PC-3 (cell line): ENCODE results near the gene SLC12A2. TPM values are rescaled to one million over a fixed set of nuclear protein-coding genes. Genes with fewer than 3 reads are reported as not detected.

ENCODE experiments used
- ATAC-seq: fragments of 200-7000 bp; cut with Tn5 transposase; 2 replicates; pipeline ENCODE4 v1.9.1; 2020; ENCODE audit warnings: mild to moderate bottlenecking, moderate library complexity
- BruUV-seq: library from RNA; stranded (reverse); fragments of 400-500 nt; replicated peaks from 2 replicates; lab custom pipeline; 2021; lab: Mats Ljungman, UMichigan
- CTCF ChIA-PET: fragments of 300-600 bp; sonication (Branson Sonifier 250); formaldehyde crosslinking; loops from one replicate; lab custom pipeline; 2022; ENCODE audit warnings: antibody characterized with exemption; lab: Charles Lee
- POLR2A ChIA-PET: fragments of 300-600 bp; sonication (Branson Sonifier 250); formaldehyde crosslinking; loops from one replicate; lab custom pipeline; 2022; ENCODE audit warnings: antibody characterized with exemption; ENCODE audit not compliant: unreplicated experiment; lab: Charles Lee
- DNase-seq: peaks from one replicate; pipeline ENCODE4 v3.0.0-alpha.2; 2015
- H2AFZ ChIP-seq: fragments of 300-600 bp; sonication (generic); 2 replicates; pipeline ENCODE4 v1.6.0; 2016; ENCODE audit warnings: antibody characterized with exemption, low read length
- H3F3A ChIP-seq: fragments of 300-600 bp; sonication (generic); one replicate; pipeline ENCODE4 v1.6.0; 2017; ENCODE audit warnings: antibody characterized with exemption, low read length, control low read depth, mild to moderate bottlenecking; ENCODE audit not compliant: unreplicated experiment
- H3K27ac ChIP-seq: fragments of 300-600 bp; sonication (generic); 2 replicates; pipeline ENCODE4 v1.5.1; 2016; ENCODE audit warnings: mild to moderate bottlenecking, low read length
- H3K27me3 ChIP-seq: fragments of 300-600 bp; sonication (generic); 2 replicates; pipeline ENCODE4 v1.6.1; 2016; ENCODE audit warnings: low read length, mixed read lengths
- H3K36me3 ChIP-seq: fragments of 300-600 bp; sonication (generic); 2 replicates; pipeline ENCODE4 v1.6.1; 2016; ENCODE audit warnings: low read depth, mixed run types, low read length, mixed read lengths
- H3K4me1 ChIP-seq: fragments of 300-600 bp; sonication (generic); 2 replicates; pipeline ENCODE4 v1.5.1; 2016; ENCODE audit warnings: low read length; ENCODE audit not compliant: insufficient read depth
- H3K4me2 ChIP-seq: fragments of 300-600 bp; sonication (generic); 2 replicates; pipeline ENCODE4 v1.6.0; 2016; ENCODE audit warnings: low read length
- H3K4me3 ChIP-seq: fragments of 300-600 bp; sonication (generic); 2 replicates; pipeline ENCODE4 v1.5.1; 2016; ENCODE audit warnings: mild to moderate bottlenecking, low read length, mixed read lengths
- H3K79me2 ChIP-seq: fragments of 300-600 bp; sonication (generic); 2 replicates; pipeline ENCODE4 v1.6.1; 2017; ENCODE audit warnings: low read length, mixed read lengths
- H3K9ac ChIP-seq: fragments of 300-600 bp; sonication (generic); 2 replicates; pipeline ENCODE4 v1.6.0; 2016; ENCODE audit warnings: mild to moderate bottlenecking, low read length
- H3K9me2 ChIP-seq: fragments of 300-600 bp; sonication (generic); replicated peaks from 2 replicates; pipeline ENCODE4 v1.6.1; 2016; ENCODE audit warnings: mixed run types, low read length, mixed read lengths
- H3K9me3 ChIP-seq: fragments of 300-600 bp; sonication (generic); 2 replicates; pipeline ENCODE4 v1.6.1; 2016; ENCODE audit warnings: low read length, mixed read lengths
- H4K20me1 ChIP-seq: fragments of 300-600 bp; sonication (generic); 2 replicates; pipeline ENCODE4 v1.6.1; 2016; ENCODE audit warnings: low read length, mixed read lengths
- EZH2 ChIP-seq: fragments of 300-600 bp; sonication (generic); IDR thresholded peaks from one replicate; pipeline ENCODE4 v1.6.1; 2017; ENCODE audit warnings: antibody characterized with exemption, mild to moderate bottlenecking, low read length; ENCODE audit not compliant: unreplicated experiment
- EZH2phosphoT487 ChIP-seq: fragments of 300-600 bp; sonication (generic); IDR thresholded peaks from 2 replicates; pipeline ENCODE4 v1.6.1; 2018; ENCODE audit warnings: mild to moderate bottlenecking, antibody characterized with exemption, low read length, borderline replicate concordance
- intact Hi-C: fragments of 100-400 bp; cut with micrococcal nuclease; formaldehyde crosslinking; loops from 2 replicates; pipeline ENCODE4 v1.9.0; 2023
- total RNA-seq: library from RNA; depleted of rRNA; stranded (reverse); fragments of >200 nt; gene quantifications from 2 replicates; pipeline ENCODE4 v1.2.3, GENCODE V29; 2014
- TF ChIP-seq, protein P1 (sequence below): fragments of 300-600 bp; sonication (generic); conservative IDR thresholded peaks from 2 replicates; pipeline ENCODE4 v1.5.1; 2017; ENCODE audit warnings: antibody characterized with exemption, low read depth, mild to moderate bottlenecking, low read length

Gene SLC12A2
- total RNA-seq, 1 experiment from 2014 or later, result 33.9 TPM

DNA sequence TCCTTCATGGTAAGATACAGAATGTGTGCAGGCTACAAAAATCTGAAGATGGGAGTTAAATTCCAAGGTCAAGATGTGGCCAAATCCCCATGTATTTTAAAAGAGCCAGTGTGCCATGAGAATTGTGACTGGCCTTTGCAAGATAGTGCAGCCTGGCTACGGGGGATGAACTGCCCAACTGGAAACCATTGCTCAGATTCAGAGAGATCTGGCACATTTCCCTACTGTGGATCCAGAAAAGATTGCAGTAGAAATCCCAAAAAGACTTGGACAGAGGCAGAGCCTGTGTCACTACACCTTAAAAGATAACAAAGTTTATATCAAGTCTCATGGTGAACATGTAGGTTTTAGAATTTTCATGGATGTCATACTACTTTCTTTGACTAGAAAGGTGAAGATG is 26.2 kb downstream of the SLC12A2 start:
- Histone ChIP-seq H3K9ac (no peak overlapping the region), H3K4me1 (peaks cover 6% of the 10 kb centered on the region; the same call in 1 of the 2 replicates), H4K20me1 (0 out of 2 replicates have a peak, but pooled peaks cover 4% of the 10 kb centered on the region), H3K27me3 (no peaks in the 10 kb centered on the region), H3K9me2 (no peaks in the 10 kb centered on the region), H3K4me3 (no peak overlapping the region), H3K79me2 (peaks cover 18% of the 10 kb centered on the region; the same call in 1 of the 2 replicates), H2AFZ (no peak overlapping the region), H3F3A (no peaks in the 10 kb centered on the region), H3K9me3 (no peaks in the 10 kb centered on the region), H3K27ac (no peak overlapping the region), H3K4me2 (no peak overlapping the region), H3K36me3 (peaks cover 9% of the 10 kb centered on the region; the same call in 1 of the 2 replicates)
- ChIA-PET CTCF (no interaction called here), POLR2A (no interaction called here)
- no peak for ATAC-seq
- BruUV-seq, result no TSS peak
- no peak for DNase-seq
- no peak for TF ChIP-seq EZH2
- no peak for TF ChIP-seq EZH2phosphoT487
- TF ChIP-seq, protein P1, sequence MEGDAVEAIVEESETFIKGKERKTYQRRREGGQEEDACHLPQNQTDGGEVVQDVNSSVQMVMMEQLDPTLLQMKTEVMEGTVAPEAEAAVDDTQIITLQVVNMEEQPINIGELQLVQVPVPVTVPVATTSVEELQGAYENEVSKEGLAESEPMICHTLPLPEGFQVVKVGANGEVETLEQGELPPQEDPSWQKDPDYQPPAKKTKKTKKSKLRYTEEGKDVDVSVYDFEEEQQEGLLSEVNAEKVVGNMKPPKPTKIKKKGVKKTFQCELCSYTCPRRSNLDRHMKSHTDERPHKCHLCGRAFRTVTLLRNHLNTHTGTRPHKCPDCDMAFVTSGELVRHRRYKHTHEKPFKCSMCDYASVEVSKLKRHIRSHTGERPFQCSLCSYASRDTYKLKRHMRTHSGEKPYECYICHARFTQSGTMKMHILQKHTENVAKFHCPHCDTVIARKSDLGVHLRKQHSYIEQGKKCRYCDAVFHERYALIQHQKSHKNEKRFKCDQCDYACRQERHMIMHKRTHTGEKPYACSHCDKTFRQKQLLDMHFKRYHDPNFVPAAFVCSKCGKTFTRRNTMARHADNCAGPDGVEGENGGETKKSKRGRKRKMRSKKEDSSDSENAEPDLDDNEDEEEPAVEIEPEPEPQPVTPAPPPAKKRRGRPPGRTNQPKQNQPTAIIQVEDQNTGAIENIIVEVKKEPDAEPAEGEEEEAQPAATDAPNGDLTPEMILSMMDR, result no peak
- intact Hi-C loops, result no loop called here

DNA sequence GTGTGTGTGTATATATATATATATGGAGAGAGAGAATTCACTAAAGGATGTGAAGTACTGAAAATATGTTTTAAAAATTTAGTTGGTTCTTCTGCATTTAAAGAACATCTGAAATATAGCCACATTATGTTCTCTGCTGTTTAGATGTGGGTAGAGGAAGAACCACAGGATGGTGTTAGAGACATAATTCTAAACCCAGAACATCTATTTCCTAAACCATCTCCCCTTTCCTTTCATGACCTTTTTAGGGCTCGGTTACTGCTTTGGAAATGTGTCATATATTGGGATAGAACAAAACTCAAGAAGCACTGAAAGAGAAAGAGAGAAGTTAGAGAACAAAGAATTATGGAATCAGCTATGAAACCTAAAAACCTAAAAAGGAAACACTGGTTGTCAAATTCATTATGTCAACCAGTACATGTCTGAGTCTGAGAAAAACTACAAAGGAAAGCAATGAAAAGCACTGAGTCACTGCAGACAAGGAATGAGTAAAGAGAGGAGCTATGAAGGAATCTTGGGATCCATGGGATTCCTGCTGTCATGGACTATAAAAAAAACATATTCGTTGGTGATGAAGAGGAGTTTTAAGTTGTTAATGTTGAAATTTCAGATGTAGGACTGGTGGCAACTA is 28.4 kb downstream of the SLC12A2 start:
- H3F3A ChIP-seq, result no peaks in the 10 kb centered on the region
- intact Hi-C loops, result no loop called here
- H3K9me2 ChIP-seq, result no peaks in the 10 kb centered on the region
- no peak overlapping the region for H3K4me2 ChIP-seq
- peaks cover 20% of the 10 kb centered on the region for H3K36me3 ChIP-seq
- 0 out of 2 replicates have a peak, but pooled peaks cover 4% of the 10 kb centered on the region for H4K20me1 ChIP-seq
- H3K27ac ChIP-seq, result no peak overlapping the region
- DNase-seq, result peak; percentile 57
- no peaks in the 10 kb centered on the region for H3K27me3 ChIP-seq
- no peaks in the 10 kb centered on the region for H3K9me3 ChIP-seq
- no peak overlapping the region for H3K4me3 ChIP-seq
- H3K79me2 ChIP-seq, result peaks cover 14% of the 10 kb centered on the region; the same call in 1 of the 2 replicates
- no TSS peak for BruUV-seq
- TF ChIP-seq EZH2 (no peak), EZH2phosphoT487 (no peak)
- TF ChIP-seq, protein P1, result no peak
- peaks cover 6% of the 10 kb centered on the region; the same call in 1 of the 2 replicates for H3K4me1 ChIP-seq
- POLR2A ChIA-PET, result no interaction called here
- ATAC-seq, result peak; percentile 70
- no peak overlapping the region for H2AFZ ChIP-seq
- H3K9ac ChIP-seq, result no peak overlapping the region
- CTCF ChIA-PET, result no interaction called here

DNA sequence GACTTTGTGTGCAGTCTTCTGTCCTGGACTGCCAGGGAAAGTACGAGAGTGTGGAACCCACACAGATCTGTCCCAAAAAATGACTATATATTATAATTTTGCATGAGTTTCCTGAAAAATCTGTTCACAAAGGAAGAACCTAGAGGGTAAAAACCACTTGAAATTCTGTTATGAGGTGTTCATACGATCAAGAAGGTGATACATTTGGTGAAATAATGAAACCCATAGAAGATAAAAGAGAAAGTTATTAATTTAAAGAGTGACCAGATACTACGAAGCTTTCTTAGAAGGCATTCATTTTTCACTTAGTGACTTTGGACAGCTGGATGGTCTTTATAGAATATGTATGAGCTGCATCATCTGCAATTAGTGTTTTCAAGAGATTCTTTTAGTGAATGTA is 32.9 kb downstream of the SLC12A2 start:
- TF ChIP-seq, protein P1, result no peak
- TF ChIP-seq EZH2 (no peak), EZH2phosphoT487 (no peak)
- no peak overlapping the region for H2AFZ ChIP-seq
- no TSS peak for BruUV-seq
- H3K4me3 ChIP-seq, result no peak overlapping the region
- intact Hi-C loops, result no loop called here
- ATAC-seq (no peak), DNase-seq (no peak)
- no peak overlapping the region for H3K4me2 ChIP-seq
- CTCF ChIA-PET, result no interaction called here
- H3K79me2 ChIP-seq, result no peaks in the 10 kb centered on the region
- no peaks in the 10 kb centered on the region for H3F3A ChIP-seq
- H3K4me1 ChIP-seq, result peaks cover 12% of the 10 kb centered on the region; the same call in 1 of the 2 replicates
- H3K9me2 ChIP-seq, result no peaks in the 10 kb centered on the region
- no peak overlapping the region for H3K9ac ChIP-seq
- H3K27ac ChIP-seq, result no peak overlapping the region
- POLR2A ChIA-PET, result interaction anchor here (0.6 kb wide), 1 partner anchor 106 kb away, joined by 4 read pairs; no protein-coding TSS in a partner anchor
- peaks cover 34% of the 10 kb centered on the region for H3K36me3 ChIP-seq
- H4K20me1 ChIP-seq, result 0 out of 2 replicates have a peak, but pooled peaks cover 4% of the 10 kb centered on the region
- 0 out of 2 replicates have a peak, but pooled peaks cover 7% of the 10 kb centered on the region for H3K9me3 ChIP-seq
- no peaks in the 10 kb centered on the region for H3K27me3 ChIP-seq
